HFFc6 (cell line): ENCODE results near the gene DHX32. TPM values are rescaled to one million over a fixed set of nuclear protein-coding genes. Genes with fewer than 3 reads are reported as not detected.

ENCODE experiments used
- DNase-seq: peaks from one replicate; pipeline ENCODE4 v3.0.0-alpha.2; 2018
- H3K27ac Mint-ChIP-seq: 2 replicates; pipeline ENCODE4 v1.8.0; 2020; ENCODE audit warnings: mild to moderate bottlenecking, mixed read lengths
- H3K27me3 Mint-ChIP-seq: 2 replicates; pipeline ENCODE4 v1.8.0; 2021; ENCODE audit warnings: mild to moderate bottlenecking, moderate library complexity, mixed read lengths; ENCODE audit not compliant: insufficient read depth
- H3K36me3 Mint-ChIP-seq: 2 replicates; pipeline ENCODE4 v1.8.0; 2021; ENCODE audit warnings: low read depth, mixed read lengths
- H3K4me1 Mint-ChIP-seq: 2 replicates; pipeline ENCODE4 v1.8.0; 2020; ENCODE audit warnings: low read depth, mixed read lengths
- H3K4me3 Mint-ChIP-seq: 2 replicates; pipeline ENCODE4 v1.8.0; 2020; ENCODE audit warnings: mild to moderate bottlenecking, moderate library complexity, mixed read lengths
- H3K9me3 Mint-ChIP-seq: 2 replicates; pipeline ENCODE4 v1.8.0; 2020; ENCODE audit warnings: mild to moderate bottlenecking, mixed read lengths
- total RNA-seq, 6 experiments: library from RNA; stranded (reverse); fragmentation: NEBNext Ultra II Directional; extraction: Animal tissue kit (Norgen Biotek cat#: 25700); gene quantifications; 2 replicates in 1 of 6; 3 replicates in 5 of 6; pipeline ENCODE4 v1.2.3, GENCODE V29; 2021
- TF ChIP-seq, protein P1 (sequence below): fragments of 200-600 bp; sonication (generic); IDR thresholded peaks from 2 replicates; pipeline ENCODE4 v1.5.0; 2021; ENCODE audit warnings: antibody characterized with exemption, mild to moderate bottlenecking

DHX32 gene
- total RNA-seq, 6 experiments from 2014 or later: 18.6 to 22.4 (median 20.8) TPM

DNA sequence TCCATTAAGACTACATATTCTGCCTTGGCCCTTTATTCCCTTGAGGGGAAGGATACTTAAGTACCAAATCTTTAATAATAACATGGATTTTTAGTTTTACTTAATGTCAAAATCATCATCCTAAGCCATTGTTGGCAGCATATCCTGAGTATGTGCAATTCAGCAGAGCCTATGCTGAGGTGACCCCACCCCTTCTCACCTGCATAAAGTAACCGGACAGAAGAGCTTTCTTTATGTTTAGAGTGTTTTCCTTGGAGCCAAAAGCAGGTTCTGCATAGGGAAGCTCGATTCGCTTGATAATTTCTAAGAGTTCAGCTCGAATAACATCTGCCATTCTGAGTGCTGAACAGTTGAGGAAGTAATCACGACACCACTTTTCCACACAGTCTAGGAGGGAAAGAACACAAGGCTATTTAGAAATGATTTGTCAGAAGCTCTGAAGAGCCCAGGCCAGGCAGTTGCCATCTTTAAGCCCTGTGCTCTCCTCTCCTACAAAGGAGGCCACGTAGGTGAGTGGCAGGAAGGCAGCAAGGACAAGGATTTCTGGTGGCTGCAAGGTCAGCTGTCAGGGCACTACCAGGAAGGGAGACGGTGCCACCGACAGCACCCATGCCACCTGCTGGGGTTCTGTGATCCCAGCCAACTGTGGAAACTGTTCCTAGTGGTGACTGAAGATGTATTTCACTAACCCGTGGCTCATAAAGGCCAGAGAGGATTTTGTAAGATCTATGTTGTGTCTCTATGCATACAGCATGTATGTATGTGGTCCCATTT, 42.1 kb downstream of the DHX32 start:
- Mint-ChIP-seq H3K27me3 (no peaks in the 10 kb centered on the region; the same call in none of the 2 replicates), H3K36me3 (peaks cover 23% of the 10 kb centered on the region), H3K27ac (peak overlapping the region; percentile 55; the same call in 1 of the 2 replicates), H3K4me3 (no peak overlapping the region), H3K4me1 (peaks cover 13% of the 10 kb centered on the region), H3K9me3 (no peaks in the 10 kb centered on the region)
- no peak for DNase-seq
- TF ChIP-seq, protein P1, sequence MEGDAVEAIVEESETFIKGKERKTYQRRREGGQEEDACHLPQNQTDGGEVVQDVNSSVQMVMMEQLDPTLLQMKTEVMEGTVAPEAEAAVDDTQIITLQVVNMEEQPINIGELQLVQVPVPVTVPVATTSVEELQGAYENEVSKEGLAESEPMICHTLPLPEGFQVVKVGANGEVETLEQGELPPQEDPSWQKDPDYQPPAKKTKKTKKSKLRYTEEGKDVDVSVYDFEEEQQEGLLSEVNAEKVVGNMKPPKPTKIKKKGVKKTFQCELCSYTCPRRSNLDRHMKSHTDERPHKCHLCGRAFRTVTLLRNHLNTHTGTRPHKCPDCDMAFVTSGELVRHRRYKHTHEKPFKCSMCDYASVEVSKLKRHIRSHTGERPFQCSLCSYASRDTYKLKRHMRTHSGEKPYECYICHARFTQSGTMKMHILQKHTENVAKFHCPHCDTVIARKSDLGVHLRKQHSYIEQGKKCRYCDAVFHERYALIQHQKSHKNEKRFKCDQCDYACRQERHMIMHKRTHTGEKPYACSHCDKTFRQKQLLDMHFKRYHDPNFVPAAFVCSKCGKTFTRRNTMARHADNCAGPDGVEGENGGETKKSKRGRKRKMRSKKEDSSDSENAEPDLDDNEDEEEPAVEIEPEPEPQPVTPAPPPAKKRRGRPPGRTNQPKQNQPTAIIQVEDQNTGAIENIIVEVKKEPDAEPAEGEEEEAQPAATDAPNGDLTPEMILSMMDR: no peak

DNA sequence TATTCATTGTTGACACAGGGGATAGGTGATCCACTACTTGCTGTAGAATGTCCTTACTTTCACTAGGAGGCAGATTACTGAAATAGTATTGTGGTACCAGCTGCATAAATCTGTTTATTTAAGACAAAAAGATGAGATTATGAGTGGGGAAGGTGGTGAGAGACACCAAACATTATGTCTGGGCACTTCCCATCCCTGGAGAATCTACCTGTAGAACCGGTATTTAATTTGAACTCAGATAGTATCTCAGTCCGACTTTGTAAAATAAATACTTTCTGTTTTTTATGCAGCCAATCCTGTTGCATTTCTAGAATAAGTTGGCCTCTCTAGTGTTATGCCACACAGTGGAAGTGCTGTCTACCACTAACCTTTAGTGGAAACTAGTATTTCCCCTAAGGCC, 44.3 kb downstream of the DHX32 start:
- H3K4me3 Mint-ChIP-seq: no peak overlapping the region
- no peaks in the 10 kb centered on the region for H3K9me3 Mint-ChIP-seq
- H3K36me3 Mint-ChIP-seq: peaks cover 28% of the 10 kb centered on the region
- no peak overlapping the region for H3K27ac Mint-ChIP-seq
- peaks cover 13% of the 10 kb centered on the region for H3K4me1 Mint-ChIP-seq
- DNase-seq: no peak
- no peaks in the 10 kb centered on the region; the same call in none of the 2 replicates for H3K27me3 Mint-ChIP-seq
- TF ChIP-seq, protein P1: no peak

DNA sequence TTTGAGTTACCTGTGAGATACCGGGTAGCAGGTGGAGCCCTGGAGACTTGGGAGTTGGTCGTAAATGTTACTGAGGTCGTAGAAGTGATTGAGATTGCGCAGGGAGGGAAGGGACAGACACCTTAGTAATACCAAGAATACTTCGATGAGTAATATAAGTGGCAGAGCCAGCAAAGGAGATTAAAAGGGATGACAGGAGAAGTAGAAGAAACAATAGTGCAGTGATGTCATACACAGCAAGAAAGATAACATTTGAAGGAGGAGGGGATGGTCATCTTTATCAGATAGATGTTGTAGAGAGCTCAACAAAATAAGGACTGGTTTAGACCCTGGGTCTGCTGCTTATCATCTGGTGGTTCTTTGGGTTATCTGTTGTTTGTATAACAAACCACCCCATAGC, 52.8 kb downstream of the DHX32 start:
- H3K36me3 Mint-ChIP-seq: peaks cover 27% of the 10 kb centered on the region
- TF ChIP-seq, protein P1: no peak
- no peaks in the 10 kb centered on the region for H3K9me3 Mint-ChIP-seq
- no peaks in the 10 kb centered on the region for H3K27me3 Mint-ChIP-seq
- no peak for DNase-seq
- H3K4me1 Mint-ChIP-seq: peaks cover 6% of the 10 kb centered on the region; the same call in 1 of the 2 replicates
- no peak overlapping the region for H3K4me3 Mint-ChIP-seq
- no peak overlapping the region for H3K27ac Mint-ChIP-seq

DNA sequence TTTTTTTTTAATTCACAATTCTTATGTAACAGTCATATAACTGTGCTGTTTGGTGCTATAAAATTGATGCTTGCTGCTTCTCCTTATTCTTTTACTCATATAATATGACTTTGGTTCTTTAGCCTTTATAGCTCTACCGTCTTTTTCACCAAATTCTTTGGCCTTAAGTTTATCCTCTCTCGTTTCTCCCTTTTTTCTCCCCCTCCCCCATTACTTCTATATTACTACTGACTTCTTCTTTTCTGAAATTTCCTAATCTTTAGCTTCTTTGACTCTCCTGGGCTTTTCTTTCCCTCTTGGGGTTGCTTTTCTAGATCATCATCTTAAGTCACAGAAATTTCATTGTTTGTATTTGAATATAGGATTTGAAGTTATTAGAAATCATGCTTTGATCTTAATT, 54.0 kb downstream of the DHX32 start:
- Mint-ChIP-seq H3K4me3 (no peak overlapping the region), H3K27ac (no peak overlapping the region), H3K27me3 (no peaks in the 10 kb centered on the region), H3K36me3 (peaks cover 27% of the 10 kb centered on the region), H3K4me1 (peaks cover 6% of the 10 kb centered on the region; the same call in 1 of the 2 replicates), H3K9me3 (no peaks in the 10 kb centered on the region)
- no peak for DNase-seq
- TF ChIP-seq, protein P1: no peak

DNA sequence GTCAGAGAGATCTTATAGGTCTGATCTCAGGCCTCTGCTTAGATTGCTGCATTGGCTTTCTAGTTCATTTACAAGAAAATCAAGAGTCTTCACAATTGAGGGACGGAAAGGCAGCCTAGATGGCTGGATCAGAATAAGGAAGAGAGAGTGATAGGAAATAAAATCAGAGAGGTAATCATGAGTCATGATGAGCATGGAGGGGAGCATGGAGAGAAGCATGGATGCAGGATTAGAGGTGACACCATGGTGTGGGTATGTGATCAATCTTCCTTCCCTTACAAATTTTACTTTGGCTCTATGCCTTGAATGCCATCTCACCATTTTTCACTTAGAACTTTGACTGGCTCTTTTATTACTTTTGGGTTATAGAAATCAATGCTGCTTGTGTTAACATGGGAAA, 56.4 kb downstream of the DHX32 start:
- peak; percentile 51 for DNase-seq
- TF ChIP-seq, protein P1: no peak
- Mint-ChIP-seq H3K27me3 (no peaks in the 10 kb centered on the region), H3K27ac (no peak overlapping the region), H3K4me3 (no peak overlapping the region), H3K4me1 (peaks cover 19% of the 10 kb centered on the region), H3K36me3 (peaks cover 32% of the 10 kb centered on the region), H3K9me3 (no peaks in the 10 kb centered on the region)
